ENCODE results near the gene PHKB.

Gene PHKB

DNA sequence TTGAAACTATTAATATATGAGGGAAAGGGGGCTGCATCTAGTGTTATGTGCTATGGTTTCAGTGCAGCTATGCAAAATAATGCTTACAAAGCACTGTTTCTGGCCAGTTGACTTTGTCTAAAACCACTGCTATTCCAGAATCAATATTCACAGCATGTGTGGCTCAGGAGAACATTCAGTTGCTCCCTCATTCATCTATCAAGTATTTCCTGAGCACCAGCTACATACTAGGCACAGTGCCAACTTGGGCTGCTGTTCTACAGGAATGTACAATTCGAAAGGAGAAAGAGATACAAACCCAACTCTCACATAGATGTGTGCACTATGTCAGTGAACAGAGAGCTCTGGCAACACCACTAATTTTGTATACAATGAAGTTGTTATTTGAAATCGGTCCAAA is 183.0 kb downstream of the PHKB start:
- TF ChIP-seq, protein P1, sequence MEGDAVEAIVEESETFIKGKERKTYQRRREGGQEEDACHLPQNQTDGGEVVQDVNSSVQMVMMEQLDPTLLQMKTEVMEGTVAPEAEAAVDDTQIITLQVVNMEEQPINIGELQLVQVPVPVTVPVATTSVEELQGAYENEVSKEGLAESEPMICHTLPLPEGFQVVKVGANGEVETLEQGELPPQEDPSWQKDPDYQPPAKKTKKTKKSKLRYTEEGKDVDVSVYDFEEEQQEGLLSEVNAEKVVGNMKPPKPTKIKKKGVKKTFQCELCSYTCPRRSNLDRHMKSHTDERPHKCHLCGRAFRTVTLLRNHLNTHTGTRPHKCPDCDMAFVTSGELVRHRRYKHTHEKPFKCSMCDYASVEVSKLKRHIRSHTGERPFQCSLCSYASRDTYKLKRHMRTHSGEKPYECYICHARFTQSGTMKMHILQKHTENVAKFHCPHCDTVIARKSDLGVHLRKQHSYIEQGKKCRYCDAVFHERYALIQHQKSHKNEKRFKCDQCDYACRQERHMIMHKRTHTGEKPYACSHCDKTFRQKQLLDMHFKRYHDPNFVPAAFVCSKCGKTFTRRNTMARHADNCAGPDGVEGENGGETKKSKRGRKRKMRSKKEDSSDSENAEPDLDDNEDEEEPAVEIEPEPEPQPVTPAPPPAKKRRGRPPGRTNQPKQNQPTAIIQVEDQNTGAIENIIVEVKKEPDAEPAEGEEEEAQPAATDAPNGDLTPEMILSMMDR (IDR thresholded peaks at IDR 0.05) = no peak
- Histone ChIP-seq H3K4me3 (no peak overlapping the region), H3K27ac (no peak overlapping the region)
- no peak for DNase-seq (ENCODE audit: low spot score)

DNA sequence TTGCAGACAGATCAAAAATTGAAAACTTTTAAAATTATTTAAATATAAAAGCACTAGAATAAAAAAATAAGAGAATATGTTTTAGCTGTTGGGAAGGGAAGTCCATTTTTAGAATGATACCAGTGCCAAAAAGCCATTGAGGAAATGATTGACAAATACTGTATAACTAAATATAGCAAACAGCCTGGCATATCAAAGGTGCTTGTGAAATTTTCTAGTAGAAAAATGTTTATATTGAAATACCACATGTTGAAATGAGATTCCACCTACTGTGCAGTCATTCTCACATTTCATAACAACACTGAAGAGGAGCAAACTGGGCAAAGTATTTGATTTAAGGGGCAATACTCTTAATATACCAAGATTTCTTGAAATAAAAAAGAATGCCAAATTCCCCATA is 183.5 kb downstream of the PHKB start:
- H3K4me3 ChIP-seq = no peak overlapping the region
- TF ChIP-seq, protein P1 (IDR thresholded peaks at IDR 0.05) = no peak
- H3K27ac ChIP-seq = no peak overlapping the region
- DNase-seq (ENCODE audit: low spot score) = no peak

DNA sequence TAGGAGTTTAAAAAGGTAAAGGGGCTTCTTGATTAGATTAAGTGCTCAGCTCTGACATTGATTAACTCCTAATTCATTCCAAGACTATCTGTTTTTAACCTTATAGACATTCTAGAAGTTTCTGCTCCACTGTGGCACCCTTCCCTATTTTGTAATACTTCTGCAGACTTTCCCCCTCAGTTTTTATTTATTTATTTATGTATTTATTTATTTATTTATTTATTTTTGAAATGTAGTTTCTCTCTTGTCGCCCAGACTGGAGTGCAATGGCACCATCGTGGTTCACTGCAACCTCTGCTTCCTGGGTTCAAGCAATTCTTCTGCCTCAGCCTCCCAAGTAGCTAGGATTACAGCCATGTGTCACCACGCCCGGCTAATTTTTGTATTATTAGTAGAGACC is 185.8 kb downstream of the PHKB start:
- no peak for DNase-seq (ENCODE audit: low spot score)
- TF ChIP-seq, protein P1 (IDR thresholded peaks at IDR 0.05) = no peak

DNA sequence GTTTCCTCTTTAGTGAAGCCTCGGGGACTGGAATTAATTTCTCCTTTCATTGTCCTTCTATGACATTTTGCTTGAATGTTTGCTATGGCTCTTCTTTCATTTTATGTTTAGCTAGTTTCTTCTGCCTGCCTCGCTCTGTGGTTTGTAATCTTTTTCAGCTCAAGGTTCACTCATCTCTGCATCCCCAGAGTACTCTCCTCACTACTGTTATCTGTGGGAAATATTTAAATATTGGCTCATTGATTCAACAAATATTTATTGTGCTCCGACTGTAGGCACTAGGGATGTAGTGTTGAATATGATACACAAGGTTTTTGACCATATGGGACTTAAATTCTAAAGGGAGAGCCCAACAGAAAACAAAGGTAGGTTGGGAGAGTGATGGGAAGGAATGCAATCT is 195.9 kb downstream of the PHKB start:
- TF ChIP-seq, protein P1 (IDR thresholded peaks at IDR 0.05) = no peak
- no peak overlapping the region for H3K27ac ChIP-seq
- no peak overlapping the region for H3K4me3 ChIP-seq
- DNase-seq (ENCODE audit: low spot score) = no peak

More for the DNA sequence above, 185.8 kb downstream of the PHKB start:
- Histone ChIP-seq H3K4me3 (no peak overlapping the region), H3K27ac (no peak overlapping the region)

DNA sequence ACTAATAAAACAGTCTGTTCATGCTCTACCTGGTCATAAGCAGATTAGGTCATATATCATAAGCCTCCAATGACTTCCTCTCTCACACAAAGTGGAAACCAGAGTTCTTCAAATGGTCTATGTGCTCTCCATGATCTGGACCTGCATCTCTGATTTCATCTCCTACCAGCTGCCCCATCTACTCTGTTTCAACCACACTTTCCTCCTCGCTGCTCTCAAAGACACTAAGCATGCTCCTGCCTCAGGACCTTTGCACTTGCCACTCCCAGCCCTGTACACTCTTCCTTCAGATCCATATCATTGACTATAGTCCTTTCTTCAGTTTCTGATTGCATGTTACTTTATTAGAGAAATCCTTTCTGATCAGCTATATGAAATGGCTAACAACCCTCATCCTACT is 196.8 kb downstream of the PHKB start:
- TF ChIP-seq, protein P1 (IDR thresholded peaks at IDR 0.05) = no peak
- no peak overlapping the region for H3K27ac ChIP-seq
- DNase-seq (ENCODE audit: low spot score) = no peak

DNA sequence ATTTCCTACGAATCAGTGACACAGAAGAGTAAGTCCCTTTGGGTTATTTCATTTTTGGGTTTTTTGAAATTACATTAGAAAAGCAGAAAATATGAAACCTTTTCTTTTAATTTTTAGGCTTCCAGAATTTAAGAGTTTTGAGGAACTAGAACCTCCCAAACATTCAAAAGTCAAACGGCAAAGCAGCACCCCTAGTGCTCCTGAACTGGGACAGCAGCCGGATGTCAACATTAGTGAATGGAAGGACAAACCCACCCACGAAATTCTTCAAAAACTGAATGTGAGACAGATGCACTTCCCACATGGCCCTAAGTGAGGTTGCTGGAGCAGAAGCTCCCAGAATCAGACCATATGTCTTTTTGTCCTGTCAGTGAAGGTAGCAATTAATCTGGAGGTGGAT is 199.4 kb downstream of the PHKB start:
- no peak overlapping the region for H3K4me3 ChIP-seq
- TF ChIP-seq, protein P1 (IDR thresholded peaks at IDR 0.05) = no peak
- no peak overlapping the region for H3K27ac ChIP-seq
- no peak for DNase-seq (ENCODE audit: low spot score)

More for the DNA sequence above, 196.8 kb downstream of the PHKB start:
- H3K4me3 ChIP-seq = no peak overlapping the region

DNA sequence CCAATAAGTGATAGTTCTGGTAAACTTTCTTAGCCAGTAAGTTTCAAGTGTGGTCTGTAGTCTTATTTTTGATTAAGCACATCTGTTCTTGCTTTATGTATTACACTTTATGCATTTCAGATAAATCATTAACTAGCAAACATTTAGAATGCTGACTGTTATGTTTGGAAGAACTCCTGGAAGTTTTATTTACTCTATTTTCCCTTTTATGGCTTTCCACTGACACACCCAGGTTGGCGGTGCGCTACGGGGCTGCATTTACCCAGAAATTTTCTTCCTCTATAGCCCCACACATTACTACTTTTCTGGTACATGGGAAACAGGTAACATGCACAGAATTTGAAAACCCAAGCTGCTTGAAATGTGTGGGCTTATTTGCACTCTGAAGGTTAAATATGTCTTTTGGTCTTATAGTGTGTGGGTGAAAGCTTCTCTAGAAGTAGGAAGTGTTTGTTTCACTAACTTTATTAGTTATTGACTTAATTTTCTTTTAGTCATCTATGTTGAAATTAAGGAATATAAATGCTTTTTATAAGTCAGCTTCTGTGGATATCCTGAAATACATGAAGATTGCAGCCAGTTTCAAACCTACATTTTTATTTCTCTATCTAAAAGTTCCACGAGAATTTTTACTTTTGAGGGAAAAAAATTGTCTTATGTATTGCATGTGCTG is 203.7 kb downstream of the PHKB start:
- TF ChIP-seq, protein P1 (IDR thresholded peaks at IDR 0.05) = no peak
- DNase-seq (ENCODE audit: low spot score) = no peak
- no peak overlapping the region for H3K4me3 ChIP-seq
- H3K27ac ChIP-seq = no peak overlapping the region

All from coronary artery (tissue), 2 donors.